Stimulated activated CD8-positive, alpha-beta memory T cell treated with anti-CD3 and anti-CD28 coated beads, Interleukin-7, amount 100 ng/mL, for 1 hour (primary cell): ENCODE data around the gene NABP1.

ENCODE experiments used
- DNase-seq, 2 donors: peaks; one replicate each; pipeline ENCODE4 v3.0.0-alpha.2; 2020; ENCODE audit warnings: low read depth in 2 of 2

The NABP1 gene

GRCh38 chr2:191680639-191681038, 2.7 kb downstream of the NABP1 start:
- no peak for DNase-seq

- DNase-seq = no peak
Measured at GRCh38 chr2:191682126-191682525, 4.2 kb downstream of the NABP1 start.

DNA sequence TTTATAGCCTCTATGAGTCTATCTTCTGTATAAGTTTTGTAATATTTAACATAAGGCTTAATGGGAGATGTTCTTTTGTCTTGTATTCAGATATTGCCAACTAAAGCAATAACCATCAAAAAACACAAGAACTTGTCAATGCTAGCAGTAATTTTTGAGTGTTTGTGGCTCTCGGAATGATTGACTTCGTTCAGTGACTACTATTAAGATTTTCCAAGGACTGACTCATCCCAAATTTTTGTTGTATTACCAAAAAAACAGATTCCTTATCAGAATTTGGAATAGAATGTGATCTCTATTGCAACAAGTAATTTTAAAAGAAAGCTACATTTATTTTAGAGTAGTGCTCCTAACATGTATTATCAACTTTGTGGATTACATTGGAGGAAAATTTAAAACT, 8.1 kb downstream of the NABP1 start:
- no peak for DNase-seq

GRCh38 chr2:191686729-191687128, 8.8 kb downstream of the NABP1 start:
- DNase-seq = no peak

- DNase-seq = no peak
Measured at GRCh38 chr2:191687867-191688266, 9.9 kb downstream of the NABP1 start.

DNA sequence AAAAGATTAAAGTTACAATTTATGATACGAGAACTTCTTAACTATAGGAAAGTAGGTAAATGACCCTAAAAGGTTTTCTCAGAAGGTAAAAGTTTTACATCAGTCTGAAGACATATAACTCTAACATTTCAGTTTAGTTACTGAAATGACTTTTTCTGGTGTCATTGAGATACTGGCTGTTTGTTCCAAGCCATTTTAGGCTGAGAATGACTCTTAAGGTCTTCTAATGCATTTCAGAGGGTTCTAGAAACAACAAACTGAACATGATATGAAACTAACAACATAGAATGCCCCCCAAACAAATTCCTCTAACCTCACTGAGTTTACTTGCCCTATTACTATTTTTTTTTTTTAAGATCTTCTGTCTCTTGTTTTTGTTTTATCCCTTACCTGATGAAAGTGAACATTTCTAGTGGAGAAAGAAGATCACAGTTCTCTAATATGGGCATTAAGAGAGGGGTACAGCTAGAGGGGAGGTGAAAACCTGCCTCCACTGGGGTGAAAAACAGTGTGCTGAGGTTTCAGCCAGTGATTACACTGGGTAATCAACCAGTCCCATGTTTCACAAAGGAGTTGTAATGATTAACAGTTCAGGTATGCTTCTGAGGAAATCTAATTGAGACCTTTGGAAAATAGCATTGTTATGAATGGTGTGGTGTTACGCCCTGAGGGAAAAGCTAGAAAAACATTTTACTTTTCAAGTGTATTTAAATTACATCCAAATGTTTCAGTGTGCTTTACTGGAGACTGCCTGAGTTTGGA, 11.2 kb downstream of the NABP1 start:
- no peak for DNase-seq

GRCh38 chr2:191690327-191690726, 12.4 kb downstream of the NABP1 start:
- no peak for DNase-seq

DNA sequence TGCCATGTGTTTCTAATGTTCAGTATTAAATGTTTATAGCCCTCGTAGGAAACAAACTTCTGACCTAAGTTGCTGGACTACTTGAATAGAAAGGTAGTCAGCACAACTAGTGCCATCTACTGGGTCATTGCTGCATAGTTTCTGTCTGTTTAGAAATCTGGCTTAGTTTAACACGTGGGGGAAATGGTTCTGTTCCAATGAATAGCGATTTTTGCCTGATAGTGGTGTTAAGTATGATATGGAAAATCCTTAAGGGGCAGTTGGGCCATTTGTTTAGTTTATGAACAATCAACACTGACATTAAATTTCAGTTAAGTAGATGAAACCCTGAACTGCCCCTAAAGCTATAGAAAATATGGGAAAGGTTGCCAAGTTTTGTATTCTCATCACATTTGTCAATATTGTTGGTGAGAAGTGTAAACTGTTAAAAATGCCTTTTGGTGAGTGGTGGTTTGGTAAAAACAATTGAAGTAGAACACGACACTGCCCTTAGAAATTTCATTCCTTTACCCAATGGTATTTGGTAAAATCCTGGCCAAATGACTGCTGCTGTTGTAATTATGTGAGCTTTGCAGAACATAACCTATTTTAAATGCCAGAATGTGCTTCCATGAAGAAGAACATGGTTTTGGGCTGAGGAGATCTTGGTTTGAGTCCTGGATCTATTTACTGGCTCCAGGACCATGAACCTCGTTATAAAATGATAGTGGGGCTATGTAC, 13.2 kb downstream of the NABP1 start:
- DNase-seq = no peak

DNA sequence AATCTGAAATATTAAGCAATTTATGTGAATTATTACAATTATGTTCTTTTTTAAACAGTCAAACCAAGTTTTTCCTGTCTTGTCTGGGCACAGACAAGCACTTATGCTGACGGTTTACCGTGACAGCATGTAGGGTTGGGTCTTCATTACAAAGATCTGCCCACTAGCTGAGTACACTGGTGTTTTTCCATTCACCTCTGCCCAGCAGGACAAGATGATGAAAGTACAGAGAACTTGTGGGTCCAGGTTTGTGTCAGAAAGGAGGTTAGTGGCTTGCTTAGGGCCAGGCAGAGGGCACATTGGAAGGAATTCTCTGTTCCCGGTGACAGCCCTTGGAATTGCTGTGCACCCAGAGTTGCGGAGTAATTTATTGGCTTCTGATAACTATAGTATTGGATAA, 14.0 kb downstream of the NABP1 start:
- DNase-seq = no peak

GRCh38 chr2:191692502-191693115, 14.7 kb downstream of the NABP1 start:
- DNase-seq = no peak

GRCh38 chr2:191693166-191693565, 15.2 kb downstream of the NABP1 start:
- DNase-seq = no peak

- no peak for DNase-seq
Measured at GRCh38 chr2:191693778-191694177, 15.8 kb downstream of the NABP1 start.

DNA sequence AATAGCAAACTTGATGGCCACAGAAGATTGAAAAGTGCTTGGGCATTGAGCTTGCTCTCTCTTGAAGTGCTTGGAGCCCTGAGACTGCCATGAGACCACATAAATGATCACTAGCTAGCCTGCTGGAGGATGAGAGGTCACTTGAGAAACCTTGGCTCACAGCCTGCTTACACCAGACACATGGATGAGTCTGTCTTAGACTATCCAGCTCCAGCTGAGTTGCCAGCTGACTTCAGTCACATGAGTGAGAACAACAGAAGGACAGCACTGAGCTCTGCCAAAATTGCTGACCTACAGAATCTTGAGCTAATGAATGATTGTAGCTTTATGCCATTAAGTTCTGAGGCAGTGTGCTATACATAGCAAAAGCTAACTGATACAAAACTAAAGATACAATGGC, 18.1 kb downstream of the NABP1 start:
- no peak for DNase-seq

GRCh38 chr2:191696966-191697365, 19.0 kb downstream of the NABP1 start:
- DNase-seq = no peak

GRCh38 chr2:191697870-191698269, 19.9 kb downstream of the NABP1 start:
- no peak for DNase-seq

DNA sequence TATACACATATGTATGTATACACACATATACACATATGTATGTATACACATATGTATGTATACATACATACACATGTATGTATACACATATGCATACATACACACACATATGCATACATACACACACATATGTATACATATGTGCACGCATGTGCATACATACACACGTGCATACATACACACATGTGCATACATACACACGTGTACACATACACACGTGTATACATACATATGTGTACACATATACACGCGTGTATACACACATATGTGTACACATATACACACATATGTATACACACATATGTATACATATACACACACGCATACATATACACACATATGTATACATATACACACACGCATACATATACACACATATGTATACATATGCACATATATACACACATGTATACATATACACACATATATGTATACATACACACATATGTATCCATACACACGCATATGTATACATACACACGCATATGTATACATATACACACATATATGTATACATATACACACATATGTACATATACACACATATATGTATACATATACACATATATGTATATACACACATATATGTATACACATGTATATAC, 21.5 kb downstream of the NABP1 start:
- no peak for DNase-seq

DNA sequence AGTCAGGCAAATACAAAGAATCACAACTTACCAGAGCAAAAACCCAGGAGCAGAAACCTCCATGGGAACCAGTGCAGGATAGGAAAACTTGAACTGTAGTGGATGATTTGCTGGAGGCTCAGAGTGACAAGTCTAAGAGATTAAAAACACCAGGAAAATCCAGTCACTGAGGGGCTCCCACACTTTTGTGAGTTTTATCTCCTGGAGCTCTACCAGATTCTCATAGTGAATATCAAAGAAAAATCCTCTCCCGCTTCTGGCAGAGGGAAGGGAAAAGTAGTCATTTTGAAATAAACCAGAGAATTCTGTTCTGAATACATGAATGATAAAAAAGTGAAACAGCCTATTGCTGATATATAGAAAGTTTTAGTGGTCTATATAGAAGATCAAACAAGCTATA, 23.1 kb downstream of the NABP1 start:
- no peak for DNase-seq

DNA sequence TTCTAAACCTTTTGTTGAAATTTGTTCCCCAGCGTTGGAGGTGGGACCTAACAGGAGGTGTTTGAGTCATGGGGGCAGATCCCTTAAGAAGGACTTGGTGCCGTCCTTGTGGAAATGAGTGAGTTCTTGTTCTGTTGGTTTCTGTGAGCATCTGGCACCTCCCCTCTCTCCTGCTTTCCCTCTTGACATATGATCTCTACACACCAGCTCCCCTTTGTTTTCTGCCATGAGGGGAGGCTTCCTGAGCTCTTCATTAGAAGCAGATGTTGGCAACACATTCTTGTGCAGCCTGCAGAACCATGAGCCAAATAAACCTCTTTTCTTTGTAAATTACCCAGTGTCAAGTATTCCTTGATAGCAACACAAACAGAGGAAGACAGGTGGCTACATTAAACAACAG, 23.8 kb downstream of the NABP1 start:
- DNase-seq = no peak

GRCh38 chr2:191703079-191703725, 25.3 kb downstream of the NABP1 start:
- DNase-seq = no peak

- DNase-seq = no peak
Measured at GRCh38 chr2:191705084-191705483, 27.1 kb downstream of the NABP1 start.

DNA sequence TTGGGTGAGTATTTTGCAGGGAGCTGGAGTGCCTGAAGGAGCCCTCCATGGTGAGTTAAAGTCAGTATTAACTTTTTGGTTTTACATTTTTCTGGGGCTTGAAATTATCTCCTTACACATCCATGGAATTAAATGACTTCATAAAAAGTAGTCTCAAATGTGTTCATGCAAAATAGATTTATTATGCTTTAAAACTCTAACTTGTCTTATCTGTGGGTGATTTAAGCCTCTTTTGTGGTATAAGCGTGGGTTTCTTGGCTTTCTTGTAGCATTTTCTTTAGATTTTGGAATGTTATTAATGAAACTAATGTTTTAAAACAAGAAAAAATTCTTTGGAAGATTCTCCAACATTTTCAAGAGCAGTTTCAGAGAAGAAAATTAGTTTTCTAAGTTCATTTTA, 27.8 kb downstream of the NABP1 start:
- no peak for DNase-seq

- no peak for DNase-seq
Measured at GRCh38 chr2:191706791-191707190, 28.9 kb downstream of the NABP1 start.
